SH-SY5Y (cell line): ENCODE results near the gene APLP2.

Experiments
- GATA2 ChIP-seq: IDR thresholded peaks from 2 replicates; pipeline ENCODE4 v1.6.1; 2011; ENCODE audit warnings: mild to moderate bottlenecking, low read depth, low read length
- GATA3 ChIP-seq: IDR thresholded peaks from 2 replicates; pipeline ENCODE4 v1.6.1; 2011; ENCODE audit warnings: low read depth, mild to moderate bottlenecking, low read length, moderate library complexity

DNA sequence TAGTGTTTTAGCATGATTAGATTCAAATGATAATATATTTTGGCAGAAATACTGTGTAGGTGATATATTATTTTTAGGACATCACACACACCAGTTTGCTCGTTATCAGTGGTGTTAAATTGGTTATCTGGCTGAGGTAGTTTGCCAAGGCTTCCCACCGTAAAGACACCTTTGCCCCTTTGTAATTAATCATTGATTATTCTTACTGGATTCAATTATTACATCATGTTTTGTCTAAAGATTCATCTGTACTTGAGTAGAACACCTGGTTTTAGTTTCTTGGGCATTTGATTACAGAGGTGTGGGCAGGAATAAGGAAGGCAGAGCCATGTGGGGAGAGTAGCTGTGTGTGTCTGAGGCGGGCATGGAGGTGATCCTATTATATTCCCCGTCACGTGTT lies 50.4 kb downstream of the APLP2 start:
- no peak for TF ChIP-seq GATA3
- no peak for TF ChIP-seq GATA2
